PC-3 (cell line): ENCODE measurements around the gene SPTLC2. TPM values are rescaled to one million over a fixed set of nuclear protein-coding genes. Genes with fewer than 3 reads are reported as not detected.

Experiments
- ATAC-seq: fragments of 200-7000 bp; cut with Tn5 transposase; 2 replicates; pipeline ENCODE4 v1.9.1; 2020; ENCODE audit warnings: mild to moderate bottlenecking, moderate library complexity
- BruUV-seq: library from RNA; stranded (reverse); fragments of 400-500 nt; replicated peaks from 2 replicates; lab custom pipeline; 2021; lab: Mats Ljungman, UMichigan
- CTCF ChIA-PET: fragments of 300-600 bp; sonication (Branson Sonifier 250); formaldehyde crosslinking; loops from one replicate; lab custom pipeline; 2022; ENCODE audit warnings: antibody characterized with exemption; lab: Charles Lee
- POLR2A ChIA-PET: fragments of 300-600 bp; sonication (Branson Sonifier 250); formaldehyde crosslinking; loops from one replicate; lab custom pipeline; 2022; ENCODE audit warnings: antibody characterized with exemption; ENCODE audit not compliant: unreplicated experiment; lab: Charles Lee
- DNase-seq: peaks from one replicate; pipeline ENCODE4 v3.0.0-alpha.2; 2015
- H2AFZ ChIP-seq: fragments of 300-600 bp; sonication (generic); 2 replicates; pipeline ENCODE4 v1.6.0; 2016; ENCODE audit warnings: antibody characterized with exemption, low read length
- H3F3A ChIP-seq: fragments of 300-600 bp; sonication (generic); one replicate; pipeline ENCODE4 v1.6.0; 2017; ENCODE audit warnings: antibody characterized with exemption, low read length, control low read depth, mild to moderate bottlenecking; ENCODE audit not compliant: unreplicated experiment
- H3K27ac ChIP-seq: fragments of 300-600 bp; sonication (generic); 2 replicates; pipeline ENCODE4 v1.5.1; 2016; ENCODE audit warnings: mild to moderate bottlenecking, low read length
- H3K27me3 ChIP-seq: fragments of 300-600 bp; sonication (generic); 2 replicates; pipeline ENCODE4 v1.6.1; 2016; ENCODE audit warnings: low read length, mixed read lengths
- H3K36me3 ChIP-seq: fragments of 300-600 bp; sonication (generic); 2 replicates; pipeline ENCODE4 v1.6.1; 2016; ENCODE audit warnings: low read depth, mixed run types, low read length, mixed read lengths
- H3K4me1 ChIP-seq: fragments of 300-600 bp; sonication (generic); 2 replicates; pipeline ENCODE4 v1.5.1; 2016; ENCODE audit warnings: low read length; ENCODE audit not compliant: insufficient read depth
- H3K4me2 ChIP-seq: fragments of 300-600 bp; sonication (generic); 2 replicates; pipeline ENCODE4 v1.6.0; 2016; ENCODE audit warnings: low read length
- H3K4me3 ChIP-seq: fragments of 300-600 bp; sonication (generic); 2 replicates; pipeline ENCODE4 v1.5.1; 2016; ENCODE audit warnings: mild to moderate bottlenecking, low read length, mixed read lengths
- H3K79me2 ChIP-seq: fragments of 300-600 bp; sonication (generic); 2 replicates; pipeline ENCODE4 v1.6.1; 2017; ENCODE audit warnings: low read length, mixed read lengths
- H3K9ac ChIP-seq: fragments of 300-600 bp; sonication (generic); 2 replicates; pipeline ENCODE4 v1.6.0; 2016; ENCODE audit warnings: mild to moderate bottlenecking, low read length
- H3K9me2 ChIP-seq: fragments of 300-600 bp; sonication (generic); replicated peaks from 2 replicates; pipeline ENCODE4 v1.6.1; 2016; ENCODE audit warnings: mixed run types, low read length, mixed read lengths
- H3K9me3 ChIP-seq: fragments of 300-600 bp; sonication (generic); 2 replicates; pipeline ENCODE4 v1.6.1; 2016; ENCODE audit warnings: low read length, mixed read lengths
- H4K20me1 ChIP-seq: fragments of 300-600 bp; sonication (generic); 2 replicates; pipeline ENCODE4 v1.6.1; 2016; ENCODE audit warnings: low read length, mixed read lengths
- CTCF ChIP-seq: fragments of 300-600 bp; sonication (generic); conservative IDR thresholded peaks from 2 replicates; pipeline ENCODE4 v1.5.1; 2017; ENCODE audit warnings: antibody characterized with exemption, low read depth, mild to moderate bottlenecking, low read length
- EZH2 ChIP-seq: fragments of 300-600 bp; sonication (generic); IDR thresholded peaks from one replicate; pipeline ENCODE4 v1.6.1; 2017; ENCODE audit warnings: antibody characterized with exemption, mild to moderate bottlenecking, low read length; ENCODE audit not compliant: unreplicated experiment
- EZH2phosphoT487 ChIP-seq: fragments of 300-600 bp; sonication (generic); IDR thresholded peaks from 2 replicates; pipeline ENCODE4 v1.6.1; 2018; ENCODE audit warnings: mild to moderate bottlenecking, antibody characterized with exemption, low read length, borderline replicate concordance
- intact Hi-C: fragments of 100-400 bp; cut with micrococcal nuclease; formaldehyde crosslinking; loops from 2 replicates; pipeline ENCODE4 v1.9.0; 2023
- total RNA-seq: library from RNA; depleted of rRNA; stranded (reverse); fragments of >200 nt; gene quantifications from 2 replicates; pipeline ENCODE4 v1.2.3, GENCODE V29; 2014

SPTLC2 gene
- total RNA-seq, 1 experiment from 2014 or later: 27.6 TPM

DNA sequence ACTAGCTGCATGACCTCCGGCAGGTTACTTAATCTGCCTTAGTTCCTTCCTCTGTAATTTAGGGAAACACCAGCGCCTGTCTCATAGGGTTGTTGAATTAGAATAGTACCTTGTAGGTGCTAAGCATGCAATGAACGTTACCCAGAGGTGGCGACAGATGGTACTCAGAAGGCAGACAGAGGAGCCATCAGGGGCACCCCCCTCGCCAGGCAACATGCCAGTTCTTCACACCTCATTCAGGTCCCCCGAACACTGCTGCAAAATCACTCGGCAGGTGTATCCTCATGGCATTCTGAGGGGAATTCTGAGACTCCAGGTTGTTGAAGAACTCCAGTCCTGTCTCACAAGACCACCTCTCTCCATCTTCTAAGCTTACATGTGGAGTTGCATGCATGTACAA lies 127.9 kb downstream of the SPTLC2 start:
- no peak overlapping the region for H3K27ac ChIP-seq
- H3K79me2 ChIP-seq: no peaks in the 10 kb centered on the region
- no peak for TF ChIP-seq EZH2
- H3K4me2 ChIP-seq: no peak overlapping the region
- no peaks in the 10 kb centered on the region for H3K9me3 ChIP-seq
- CTCF ChIA-PET: no interaction called here
- no peak overlapping the region for H3K9ac ChIP-seq
- no TSS peak for BruUV-seq
- no peaks in the 10 kb centered on the region for H4K20me1 ChIP-seq
- H3K4me3 ChIP-seq: no peak overlapping the region
- H2AFZ ChIP-seq: no peak overlapping the region
- intact Hi-C loops: no loop called here
- H3K27me3 ChIP-seq: no peaks in the 10 kb centered on the region
- H3K36me3 ChIP-seq: no peaks in the 10 kb centered on the region
- POLR2A ChIA-PET: no interaction called here
- no peak for ATAC-seq
- no peaks in the 10 kb centered on the region for H3F3A ChIP-seq
- no peaks in the 10 kb centered on the region for H3K9me2 ChIP-seq
- no peak for DNase-seq
- H3K4me1 ChIP-seq: no peaks in the 10 kb centered on the region

GRCh38 chr14:77485901-77486678 lies 130.3 kb downstream of the SPTLC2 start:
- H3K36me3 ChIP-seq: no peaks in the 10 kb centered on the region
- H3F3A ChIP-seq: no peaks in the 10 kb centered on the region
- TF ChIP-seq EZH2 (no peak), CTCF (no peak), EZH2phosphoT487 (no peak)
- H3K4me2 ChIP-seq: no peak overlapping the region
- H3K9me3 ChIP-seq: no peaks in the 10 kb centered on the region
- POLR2A ChIA-PET: no interaction called here
- H3K9ac ChIP-seq: no peak overlapping the region
- ATAC-seq: peak; percentile 65
- H2AFZ ChIP-seq: no peak overlapping the region
- H3K27me3 ChIP-seq: no peaks in the 10 kb centered on the region
- intact Hi-C loops: no loop called here
- CTCF ChIA-PET: no interaction called here
- H3K79me2 ChIP-seq: no peaks in the 10 kb centered on the region
- peak; percentile 46 for DNase-seq
- H3K9me2 ChIP-seq: no peaks in the 10 kb centered on the region
- no TSS peak for BruUV-seq
- no peak overlapping the region for H3K4me3 ChIP-seq
- H3K4me1 ChIP-seq: no peaks in the 10 kb centered on the region
- H4K20me1 ChIP-seq: no peaks in the 10 kb centered on the region
- no peak overlapping the region for H3K27ac ChIP-seq

- ChIA-PET CTCF (no interaction called here), POLR2A (no interaction called here)
- no peaks in the 10 kb centered on the region for H3K9me3 ChIP-seq
- no peaks in the 10 kb centered on the region for H4K20me1 ChIP-seq
- no peak overlapping the region for H3K9ac ChIP-seq
- TF ChIP-seq EZH2: no peak
- no peak for TF ChIP-seq CTCF
- no peak for TF ChIP-seq EZH2phosphoT487
- H3F3A ChIP-seq: no peaks in the 10 kb centered on the region
- DNase-seq: peak; percentile 7
- H3K9me2 ChIP-seq: no peaks in the 10 kb centered on the region
- intact Hi-C loops: no loop called here
- no peaks in the 10 kb centered on the region for H3K79me2 ChIP-seq
- H3K4me3 ChIP-seq: no peak overlapping the region
- ATAC-seq: peak; percentile 69
- no peaks in the 10 kb centered on the region for H3K27me3 ChIP-seq
- no peak overlapping the region for H3K27ac ChIP-seq
- BruUV-seq: no TSS peak
- no peak overlapping the region for H3K4me2 ChIP-seq
- H3K4me1 ChIP-seq: no peaks in the 10 kb centered on the region
- H3K36me3 ChIP-seq: no peaks in the 10 kb centered on the region
- H2AFZ ChIP-seq: no peak overlapping the region
These were observed 131.2 kb downstream of the SPTLC2 start for GRCh38 chr14:77485256-77485655.
